MCF 10A (cell line): Measurements from ENCODE around the gene TLE6. TPM values are rescaled to one million over a fixed set of nuclear protein-coding genes. Genes with fewer than 3 reads are reported as not detected.

Source experiments
- BruUV-seq: library from RNA; stranded (reverse); fragments of 400-500 nt; replicated peaks from 2 replicates; lab custom pipeline; 2021; lab: Mats Ljungman, UMichigan
- CTCF ChIA-PET: fragments of 300-600 bp; sonication (Branson Sonifier 250); formaldehyde crosslinking; extraction: SDS; loops from one replicate; lab custom pipeline; 2021; ENCODE audit warnings: antibody characterized with exemption, inconsistent platforms; lab: Yijun Ruan, JAX
- POLR2A ChIA-PET: fragments of 300-600, 350-650 bp; sonication (Branson Sonifier 250); formaldehyde crosslinking; extraction: SDS; loops from one replicate; lab custom pipeline; 2020; ENCODE audit warnings: antibody characterized with exemption, inconsistent platforms; lab: Yijun Ruan, JAX
- DNase-seq: peaks from one replicate; pipeline ENCODE4 v3.0.0-alpha.2; 2018; ENCODE audit not compliant: unreplicated experiment
- H3K27ac Mint-ChIP-seq: one replicate; pipeline ENCODE4 v1.8.0; 2022; ENCODE audit warnings: mild to moderate bottlenecking, low read depth, mixed read lengths; ENCODE audit not compliant: unreplicated experiment
- H3K27me3 Mint-ChIP-seq: one replicate; pipeline ENCODE4 v1.8.0; 2022; ENCODE audit warnings: mixed read lengths; ENCODE audit not compliant: insufficient read depth, unreplicated experiment
- H3K36me3 Mint-ChIP-seq: one replicate; pipeline ENCODE4 v1.8.0; 2022; ENCODE audit warnings: mild to moderate bottlenecking, moderate library complexity, mixed read lengths; ENCODE audit not compliant: insufficient read depth, unreplicated experiment
- H3K4me1 Mint-ChIP-seq: one replicate; pipeline ENCODE4 v1.8.0; 2022; ENCODE audit warnings: mixed read lengths; ENCODE audit not compliant: insufficient read depth, unreplicated experiment
- H3K4me3 Mint-ChIP-seq: one replicate; pipeline ENCODE4 v1.8.0; 2022; ENCODE audit warnings: mild to moderate bottlenecking, moderate library complexity, mixed read lengths; ENCODE audit not compliant: unreplicated experiment
- H3K9me3 Mint-ChIP-seq: one replicate; pipeline ENCODE4 v1.8.0; 2022; ENCODE audit warnings: mixed read lengths; ENCODE audit not compliant: unreplicated experiment
- CTCF ChIP-seq: fragments of 200-600 bp; IDR thresholded peaks from one replicate; pipeline ENCODE4 v1.8.0; 2022; ENCODE audit warnings: antibody characterized with exemption, mild to moderate bottlenecking; ENCODE audit not compliant: unreplicated experiment
- intact Hi-C: fragments of 100-400 bp; cut with micrococcal nuclease; formaldehyde crosslinking; loops from 2 replicates; pipeline ENCODE4 v1.14.1; 2022
- total RNA-seq: library from RNA; stranded (reverse); gene quantifications from 2 replicates; pipeline ENCODE4 v1.2.3, GENCODE V29; 2022

Gene TLE6
- total RNA-seq, 1 experiment from 2014 or later: 0.89 TPM

GRCh38 chr19:2998642-2999041, 21.3 kb downstream of the TLE6 start:
- no peak overlapping the region for H3K4me3 Mint-ChIP-seq
- no peak overlapping the region for H3K27ac Mint-ChIP-seq
- ChIA-PET CTCF (no interaction called here), POLR2A (interaction anchor here (0.7 kb wide), 1 partner anchor 37 kb away, joined by 3 read pairs; no protein-coding TSS in a partner anchor)
- H3K27me3 Mint-ChIP-seq: no peaks in the 10 kb centered on the region
- no peak for DNase-seq
- no TSS peak for BruUV-seq
- no peak for TF ChIP-seq CTCF
- H3K9me3 Mint-ChIP-seq: no peaks in the 10 kb centered on the region
- H3K4me1 Mint-ChIP-seq: peaks cover 12% of the 10 kb centered on the region
- intact Hi-C loops: no loop called here
- peaks cover 4% of the 10 kb centered on the region for H3K36me3 Mint-ChIP-seq

GRCh38 chr19:3001235-3001800, 24.0 kb downstream of the TLE6 start:
- no peak overlapping the region for H3K4me3 Mint-ChIP-seq
- no peaks in the 10 kb centered on the region for H3K9me3 Mint-ChIP-seq
- POLR2A ChIA-PET: interaction anchor here (0.6 kb wide), 1 partner anchor 46 kb away, joined by 3 read pairs; no protein-coding TSS in a partner anchor
- CTCF ChIA-PET: no interaction called here
- intact Hi-C loops: no loop called here
- H3K4me1 Mint-ChIP-seq: peaks cover 12% of the 10 kb centered on the region
- H3K27ac Mint-ChIP-seq: no peak overlapping the region
- no peak for DNase-seq
- no peaks in the 10 kb centered on the region for H3K27me3 Mint-ChIP-seq
- TF ChIP-seq CTCF: no peak
- no TSS peak for BruUV-seq
- no peaks in the 10 kb centered on the region for H3K36me3 Mint-ChIP-seq

- no peaks in the 10 kb centered on the region for H3K36me3 Mint-ChIP-seq
- no peaks in the 10 kb centered on the region for H3K9me3 Mint-ChIP-seq
- CTCF ChIA-PET: no interaction called here
These were observed 25.7 kb downstream of the TLE6 start for GRCh38 chr19:3003046-3003445.

GRCh38 chr19:3004522-3004921, 27.2 kb downstream of the TLE6 start:
- Mint-ChIP-seq H3K4me3 (no peak overlapping the region), H3K27me3 (no peaks in the 10 kb centered on the region), H3K9me3 (no peaks in the 10 kb centered on the region), H3K4me1 (no peaks in the 10 kb centered on the region), H3K27ac (no peak overlapping the region), H3K36me3 (no peaks in the 10 kb centered on the region)
- BruUV-seq: no TSS peak
- POLR2A ChIA-PET: interaction anchor here (0.5 kb wide), 1 partner anchor 54 kb away, joined by 3 read pairs; no protein-coding TSS in a partner anchor
- intact Hi-C loops: no loop called here
- no peak for TF ChIP-seq CTCF
- no peak for DNase-seq
- CTCF ChIA-PET: interaction anchor here (1.3 to 1.6 kb wide), 2 partner anchors 31 to 71 kb away, joined by 3 to 4 read pairs; no protein-coding TSS in a partner anchor

More at GRCh38 chr19:3003046-3003445, 25.7 kb downstream of the TLE6 start:
- POLR2A ChIA-PET: no interaction called here
- BruUV-seq: no TSS peak
- DNase-seq: no peak
- no peak overlapping the region for H3K27ac Mint-ChIP-seq
- H3K4me3 Mint-ChIP-seq: no peak overlapping the region
- H3K27me3 Mint-ChIP-seq: no peaks in the 10 kb centered on the region
- TF ChIP-seq CTCF: no peak
- H3K4me1 Mint-ChIP-seq: no peaks in the 10 kb centered on the region
- intact Hi-C loops: no loop called here
